HUES48 (cell line): ENCODE results near the gene MAD2L2.
A peak's percentile ranks its signal among the peaks of the same experiment; 100 is the strongest.

Experiments used
- H3K27ac ChIP-seq: one replicate; pipeline ENCODE4 v1.7.0; 2013; ENCODE audit warnings: low read depth, low read length, inconsistent platforms
- H3K27me3 ChIP-seq: 2 replicates; pipeline ENCODE4 v1.6.1; 2013; ENCODE audit warnings: mild to moderate bottlenecking, low read length; ENCODE audit not compliant: control insufficient read depth, insufficient read depth
- H3K36me3 ChIP-seq: 2 replicates; pipeline ENCODE4 v1.6.1; 2013; ENCODE audit warnings: low read length; ENCODE audit not compliant: control insufficient read depth, insufficient read depth
- H3K4me1 ChIP-seq: 2 replicates; pipeline ENCODE4 v1.6.1; 2013; ENCODE audit warnings: mild to moderate bottlenecking, low read length; ENCODE audit not compliant: control insufficient read depth, insufficient read depth
- H3K4me3 ChIP-seq: 2 replicates; pipeline ENCODE4 v1.5.1; 2013; ENCODE audit warnings: mild to moderate bottlenecking, low read depth, low read length
- H3K9ac ChIP-seq: 2 replicates; pipeline ENCODE4 v1.6.1; 2013; ENCODE audit warnings: mild to moderate bottlenecking, low read depth, low read length, moderate library complexity
- H3K9me3 ChIP-seq: 2 replicates; pipeline ENCODE4 v1.6.1; 2013; ENCODE audit warnings: low read length; ENCODE audit not compliant: control insufficient read depth, insufficient read depth

MAD2L2 gene

DNA sequence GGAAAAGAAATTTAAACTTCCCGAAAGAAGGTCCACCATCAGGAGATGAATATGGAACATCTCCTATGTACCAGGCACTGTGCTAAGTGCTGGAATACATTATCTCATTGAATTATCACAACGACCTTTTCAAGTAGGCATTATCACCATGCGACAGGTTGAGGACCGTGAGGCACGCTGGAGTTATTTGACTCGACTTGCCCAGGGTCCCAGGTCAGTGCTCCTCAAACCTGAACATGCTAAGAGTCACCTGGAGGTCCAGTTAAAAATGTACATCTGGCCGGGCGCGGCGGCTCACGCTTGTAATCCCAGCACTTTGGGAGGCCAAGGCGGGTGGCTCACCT is 39.1 kb upstream of the MAD2L2 start:
- Histone ChIP-seq H3K27me3 (no peaks in the 10 kb centered on the region), H3K9ac (no peak overlapping the region), H3K36me3 (peaks cover 20% of the 10 kb centered on the region; the same call in 1 of the 2 replicates), H3K4me1 (peaks cover 2% of the 10 kb centered on the region; the same call in 1 of the 2 replicates), H3K27ac (no peak overlapping the region), H3K4me3 (no peak overlapping the region), H3K9me3 (no peaks in the 10 kb centered on the region)

GRCh38 chr1:11719313-11720032 is 38.5 kb upstream of the MAD2L2 start:
- Histone ChIP-seq H3K36me3 (peaks cover 23% of the 10 kb centered on the region; the same call in 1 of the 2 replicates), H3K27me3 (no peaks in the 10 kb centered on the region), H3K4me1 (no peaks in the 10 kb centered on the region), H3K9me3 (no peaks in the 10 kb centered on the region), H3K9ac (no peak overlapping the region), H3K4me3 (peak overlapping the region; percentile 3; the same call in 1 of the 2 replicates), H3K27ac (peak overlapping the region; percentile 2)

GRCh38 chr1:11714831-11715575 is 34.1 kb upstream of the MAD2L2 start:
- H3K4me1 ChIP-seq = no peaks in the 10 kb centered on the region
- no peaks in the 10 kb centered on the region for H3K9me3 ChIP-seq
- peaks cover 26% of the 10 kb centered on the region; the same call in 1 of the 2 replicates for H3K36me3 ChIP-seq
- no peak overlapping the region for H3K27ac ChIP-seq
- H3K4me3 ChIP-seq = no peak overlapping the region
- H3K27me3 ChIP-seq = no peaks in the 10 kb centered on the region
- H3K9ac ChIP-seq = no peak overlapping the region

DNA sequence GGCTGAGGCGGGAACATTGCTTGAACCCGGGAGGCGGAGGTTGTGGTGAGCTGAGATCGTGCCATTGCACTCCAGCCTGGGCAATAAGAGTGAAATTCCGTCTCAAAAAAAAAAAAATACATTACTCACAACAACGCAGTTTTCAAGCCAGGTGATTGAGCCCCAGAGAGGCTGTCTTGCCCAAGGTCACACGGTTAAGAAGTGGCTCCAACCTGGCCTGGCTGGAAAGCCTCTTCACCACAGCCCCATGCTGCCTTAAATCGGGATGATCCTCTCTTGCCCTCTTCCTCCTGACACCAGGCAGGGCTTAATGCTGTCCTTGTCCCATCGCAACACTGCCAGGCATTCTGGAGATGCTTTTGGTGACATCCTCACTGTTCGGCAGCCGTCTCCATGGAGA is 32.1 kb upstream of the MAD2L2 start:
- H3K4me1 ChIP-seq = 0 out of 2 replicates have a peak, but pooled peaks cover 3% of the 10 kb centered on the region
- peaks cover 25% of the 10 kb centered on the region; the same call in 1 of the 2 replicates for H3K36me3 ChIP-seq
- H3K9ac ChIP-seq = no peak overlapping the region
- H3K27ac ChIP-seq = no peak overlapping the region
- H3K4me3 ChIP-seq = no peak overlapping the region
- no peaks in the 10 kb centered on the region for H3K9me3 ChIP-seq
- no peaks in the 10 kb centered on the region for H3K27me3 ChIP-seq

DNA sequence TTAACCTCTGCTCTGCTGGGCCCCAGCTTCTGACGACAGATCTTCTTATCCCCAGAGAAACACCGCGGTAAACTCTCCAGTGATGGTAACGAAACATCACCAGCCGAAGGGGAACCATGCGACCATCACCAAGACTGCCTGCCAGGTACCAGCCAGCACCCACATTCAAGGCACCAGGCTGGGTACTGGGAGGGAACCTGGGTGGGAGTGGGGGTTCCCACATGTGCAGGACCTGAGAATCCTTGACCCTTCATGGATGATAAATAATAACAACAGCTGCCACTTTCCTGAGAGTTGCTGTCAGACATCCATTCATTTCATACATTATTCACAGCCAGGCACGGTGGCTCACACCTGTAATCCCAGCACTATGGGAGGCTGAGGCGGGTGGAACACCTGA is 31.3 kb upstream of the MAD2L2 start:
- H3K36me3 ChIP-seq = peaks cover 25% of the 10 kb centered on the region; the same call in 1 of the 2 replicates
- no peak overlapping the region for H3K27ac ChIP-seq
- H3K4me3 ChIP-seq = no peak overlapping the region
- H3K4me1 ChIP-seq = peaks cover 10% of the 10 kb centered on the region
- H3K9ac ChIP-seq = no peak overlapping the region
- H3K27me3 ChIP-seq = no peaks in the 10 kb centered on the region
- H3K9me3 ChIP-seq = no peaks in the 10 kb centered on the region

GRCh38 chr1:11711490-11711889 is 30.5 kb upstream of the MAD2L2 start:
- Histone ChIP-seq H3K9ac (no peak overlapping the region), H3K4me3 (no peak overlapping the region), H3K36me3 (peaks cover 25% of the 10 kb centered on the region; the same call in 1 of the 2 replicates), H3K9me3 (no peaks in the 10 kb centered on the region), H3K27me3 (no peaks in the 10 kb centered on the region), H3K4me1 (peaks cover 12% of the 10 kb centered on the region), H3K27ac (no peak overlapping the region)

- Histone ChIP-seq H3K27ac (no peak overlapping the region), H3K9ac (no peak overlapping the region)
Observed at GRCh38 chr1:11708554-11709350, 27.8 kb upstream of the MAD2L2 start.

DNA sequence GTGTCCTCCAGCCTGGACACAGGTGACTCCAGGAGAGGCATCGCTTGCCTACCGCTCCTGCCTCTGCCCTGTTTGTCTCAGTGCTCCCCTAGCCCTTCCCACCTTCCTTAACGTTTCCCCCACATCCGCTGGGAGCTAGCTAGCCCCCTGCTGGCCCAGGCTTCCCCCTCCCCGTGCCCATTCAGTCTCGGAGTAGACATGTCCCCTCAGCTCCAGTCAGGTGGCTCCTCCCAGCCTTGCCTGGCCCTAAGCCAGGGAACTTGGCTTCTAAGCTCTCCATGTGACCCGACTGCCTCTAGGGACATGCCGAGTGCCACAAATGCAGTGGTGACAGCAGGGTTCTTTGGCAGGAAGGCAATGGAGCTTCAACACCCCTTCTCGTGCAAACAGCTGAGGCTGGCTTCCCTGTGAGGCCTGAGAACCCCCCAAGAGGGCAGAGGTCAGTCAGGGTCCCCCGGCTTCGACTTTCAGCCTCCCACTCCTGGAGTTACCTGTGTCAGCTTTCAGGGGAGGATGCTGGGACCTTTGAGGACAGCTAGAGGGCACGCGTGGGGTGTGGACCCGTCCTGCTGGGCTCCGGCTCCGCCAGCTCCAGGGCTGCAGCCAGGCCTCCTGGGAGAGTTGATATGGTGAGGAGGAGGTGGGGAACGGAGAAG is 26.8 kb upstream of the MAD2L2 start:
- Histone ChIP-seq H3K9ac (no peak overlapping the region), H3K27ac (no peak overlapping the region), H3K4me3 (no peak overlapping the region), H3K9me3 (no peaks in the 10 kb centered on the region), H3K27me3 (no peaks in the 10 kb centered on the region), H3K4me1 (peaks cover 34% of the 10 kb centered on the region), H3K36me3 (peaks cover 11% of the 10 kb centered on the region; the same call in 1 of the 2 replicates)

More at GRCh38 chr1:11708554-11709350, 27.8 kb upstream of the MAD2L2 start:
- H3K4me1 ChIP-seq = peaks cover 32% of the 10 kb centered on the region
- peaks cover 13% of the 10 kb centered on the region; the same call in 1 of the 2 replicates for H3K36me3 ChIP-seq
- no peaks in the 10 kb centered on the region for H3K27me3 ChIP-seq
- H3K4me3 ChIP-seq = no peak overlapping the region
- no peaks in the 10 kb centered on the region for H3K9me3 ChIP-seq

GRCh38 chr1:11706292-11706691 is 25.3 kb upstream of the MAD2L2 start:
- H3K4me3 ChIP-seq = no peak overlapping the region
- peaks cover 5% of the 10 kb centered on the region; the same call in 1 of the 2 replicates for H3K36me3 ChIP-seq
- H3K9ac ChIP-seq = no peak overlapping the region
- H3K9me3 ChIP-seq = no peaks in the 10 kb centered on the region
- H3K4me1 ChIP-seq = peaks cover 36% of the 10 kb centered on the region
- no peaks in the 10 kb centered on the region for H3K27me3 ChIP-seq
- no peak overlapping the region for H3K27ac ChIP-seq

DNA sequence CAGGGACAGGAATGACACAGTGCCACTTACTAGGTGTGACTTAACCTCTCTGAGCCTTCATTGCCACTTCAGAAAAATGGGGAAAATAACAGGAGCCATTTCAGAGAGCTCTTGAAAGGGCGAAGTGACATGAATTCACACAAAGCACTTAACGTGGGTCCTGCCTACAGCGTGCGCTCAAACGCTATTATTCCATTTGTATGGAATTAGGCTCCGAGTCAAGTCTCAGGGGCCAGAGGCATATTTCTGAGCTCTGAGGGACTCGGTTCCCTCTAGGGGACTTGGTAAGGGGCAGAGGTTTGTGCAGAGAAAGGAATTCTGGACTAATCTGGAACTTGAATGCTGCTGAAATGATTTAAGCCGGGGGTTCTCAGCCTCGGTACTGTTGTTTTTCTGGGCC is 24.6 kb upstream of the MAD2L2 start:
- H3K4me1 ChIP-seq = peaks cover 43% of the 10 kb centered on the region
- peaks cover 5% of the 10 kb centered on the region; the same call in 1 of the 2 replicates for H3K36me3 ChIP-seq
- H3K27ac ChIP-seq = no peak overlapping the region
- H3K4me3 ChIP-seq = no peak overlapping the region
- no peaks in the 10 kb centered on the region for H3K27me3 ChIP-seq
- H3K9me3 ChIP-seq = no peaks in the 10 kb centered on the region
- H3K9ac ChIP-seq = no peak overlapping the region
